ENCODE data around the gene POPDC3.
A peak's percentile ranks its signal among the peaks of the same experiment; 100 is the strongest.
"Not testable (repeated sequence)": the region's sequence is repeated elsewhere in the genome, so short reads cannot be mapped to it uniquely, and the experiment has no call there.

POPDC3 gene

GRCh38 chr6:105194591-105194990 lies 14.8 kb upstream of the POPDC3 start:
- DNase-seq, result no peak

- no peak for DNase-seq
Measured at GRCh38 chr6:105194106-105194505, 14.3 kb upstream of the POPDC3 start.

GRCh38 chr6:105193647-105194046 lies 13.8 kb upstream of the POPDC3 start:
- DNase-seq, result no peak

- DNase-seq, result no peak
Measured at GRCh38 chr6:105192707-105193465, 13.1 kb upstream of the POPDC3 start.

GRCh38 chr6:105191351-105191750 lies 11.5 kb upstream of the POPDC3 start:
- no peak for DNase-seq

GRCh38 chr6:105189026-105189820 lies 9.4 kb upstream of the POPDC3 start:
- DNase-seq, result no peak

GRCh38 chr6:105188251-105188650 lies 8.4 kb upstream of the POPDC3 start:
- no peak for DNase-seq

GRCh38 chr6:105186576-105186975 lies 6.8 kb upstream of the POPDC3 start:
- no peak for DNase-seq

- no peak for DNase-seq
Measured at GRCh38 chr6:105184921-105185320, 5.1 kb upstream of the POPDC3 start.

GRCh38 chr6:105181981-105182515 lies 2.2 kb upstream of the POPDC3 start:
- DNase-seq, result no peak

- DNase-seq, result no peak
Measured at GRCh38 chr6:105178636-105179035, 1.2 kb downstream of the POPDC3 start.

GRCh38 chr6:105178110-105178509 lies 1.7 kb downstream of the POPDC3 start:
- no peak for DNase-seq

- DNase-seq, result no peak
Measured at GRCh38 chr6:105177556-105177955, 2.3 kb downstream of the POPDC3 start.

- DNase-seq, result no peak
Measured at GRCh38 chr6:105174512-105174911, 5.3 kb downstream of the POPDC3 start.

GRCh38 chr6:105172515-105172914 lies 7.3 kb downstream of the POPDC3 start:
- not testable (repeated sequence) for DNase-seq

- no peak for DNase-seq
Measured at GRCh38 chr6:105170059-105170458, 9.8 kb downstream of the POPDC3 start.

- DNase-seq, result no peak
Measured at GRCh38 chr6:105167914-105168313, 11.9 kb downstream of the POPDC3 start.

GRCh38 chr6:105164418-105164817 lies 15.4 kb downstream of the POPDC3 start:
- no peak for DNase-seq

GRCh38 chr6:105163183-105163582 lies 16.6 kb downstream of the POPDC3 start:
- no peak for DNase-seq

GRCh38 chr6:105162377-105162776 lies 17.4 kb downstream of the POPDC3 start:
- no peak for DNase-seq

GRCh38 chr6:105161421-105161820 lies 18.4 kb downstream of the POPDC3 start:
- no peak for DNase-seq

GRCh38 chr6:105153676-105154075 lies 26.1 kb downstream of the POPDC3 start:
- DNase-seq, result peak in 1 of 5 donors; percentile 28

GRCh38 chr6:105152880-105153279 lies 26.9 kb downstream of the POPDC3 start:
- DNase-seq, result peak in 1 of 5 donors; percentile 25

GRCh38 chr6:105151644-105152043 lies 28.2 kb downstream of the POPDC3 start:
- DNase-seq, result peak in 1 of 5 donors; percentile 24
